ENCODE measurements around the gene CHST8.

GRCh38 chr19:33809960-33810359 lies 188.2 kb downstream of the CHST8 start:
- no peak for TF ChIP-seq EZH2 (IDR thresholded peaks at IDR 0.05; ENCODE audit: borderline replicate concordance, low read depth, low read length, severe bottlenecking)
- TF ChIP-seq CTCF (IDR thresholded peaks at IDR 0.05; ENCODE audit: borderline replicate concordance, extremely low read depth, low read length, poor library complexity, severe bottlenecking): no peak
